Small intestine (tissue), 7 donors: ENCODE data around the gene AUTS2. TPM values are rescaled to one million over a fixed set of nuclear protein-coding genes. Genes with fewer than 3 reads are reported as not detected.

Experiments used
- DNase-seq, 2 donors: peaks; one replicate each; pipeline versions ENCODE4 v3.0.0 to v3.0.0-alpha.2; 2013
- FAIRE-seq: peaks from 2 replicates; lab custom pipeline; 2012; peaks lifted over from hg19 to GRCh38; lab: Jason Lieb, UNC
- H3K27ac ChIP-seq, 3 donors: one replicate each; pipeline ENCODE4 v1.5.1; 2013; ENCODE audit warnings: low read length in 2 of 3, mild to moderate bottlenecking in 2 of 3, control low read depth in 1 of 3, inconsistent platforms in 1 of 3, low read depth in 1 of 3, moderate library complexity in 1 of 3
- H3K27me3 ChIP-seq, 3 donors: one replicate each; pipeline ENCODE4 v1.6.1; 2013; ENCODE audit warnings: low read length in 3 of 3, inconsistent platforms in 1 of 3; ENCODE audit not compliant: control insufficient read depth in 3 of 3, insufficient read depth in 3 of 3
- H3K36me3 ChIP-seq, 3 donors: one replicate each; pipeline ENCODE4 v1.6.1; 2013; ENCODE audit warnings: low read length in 3 of 3, inconsistent platforms in 1 of 3, low read depth in 1 of 3, mild to moderate bottlenecking in 1 of 3, moderate library complexity in 1 of 3; ENCODE audit not compliant: control insufficient read depth in 3 of 3, insufficient read depth in 2 of 3
- H3K4me1 ChIP-seq, 3 donors: one replicate each; pipeline ENCODE4 v1.6.1; 2013; ENCODE audit warnings: low read length in 2 of 3, inconsistent platforms in 1 of 3, low read depth in 1 of 3, mild to moderate bottlenecking in 1 of 3, moderate library complexity in 1 of 3; ENCODE audit not compliant: control insufficient read depth in 3 of 3, insufficient read depth in 2 of 3
- H3K4me3 ChIP-seq, 3 donors: one replicate each; pipeline ENCODE4 v1.5.1; 2013; ENCODE audit warnings: low read length in 3 of 3, control low read depth in 1 of 3, inconsistent platforms in 1 of 3, low read depth in 1 of 3, mild to moderate bottlenecking in 1 of 3, moderate library complexity in 1 of 3
- H3K9me3 ChIP-seq, 2 donors: one replicate each; pipeline ENCODE4 v1.6.1; 2013; ENCODE audit warnings: low read depth in 1 of 2, low read length in 1 of 2; ENCODE audit not compliant: control insufficient read depth in 2 of 2, insufficient read depth in 1 of 2
- WGBS, 3 donors: extraction: QIAGEN DNeasy Blood & Tissue Kit; methylation state at CpG; one replicate each; pipeline ENCODE4 v1.1.7; 2013; 5-methylcytosine and 5-hydroxymethylcytosine counted together
- polyA plus RNA-seq, 4 donors: library from polyadenylated mRNA; stranded (reverse) in 3 of 4; unstranded in 1 of 4; fragments of 200-250 nt in 3 of 4; fragments of 120-200 nt in 1 of 4; gene quantifications; one replicate each; pipeline versions ENCODE4 v1.2.1 to v1.2.3, GENCODE V29; 2013
- donor health status: healthy with polysubstance abuse.
- donor health status: control.
- donor health status: control.
- donor health status: Bipolar disorder and iron deficiency.
- donor health status: healthy.

The AUTS2 gene
- polyA plus RNA-seq, 4 donors, result 4.9 to 43.5 (median 13.6) TPM

DNA sequence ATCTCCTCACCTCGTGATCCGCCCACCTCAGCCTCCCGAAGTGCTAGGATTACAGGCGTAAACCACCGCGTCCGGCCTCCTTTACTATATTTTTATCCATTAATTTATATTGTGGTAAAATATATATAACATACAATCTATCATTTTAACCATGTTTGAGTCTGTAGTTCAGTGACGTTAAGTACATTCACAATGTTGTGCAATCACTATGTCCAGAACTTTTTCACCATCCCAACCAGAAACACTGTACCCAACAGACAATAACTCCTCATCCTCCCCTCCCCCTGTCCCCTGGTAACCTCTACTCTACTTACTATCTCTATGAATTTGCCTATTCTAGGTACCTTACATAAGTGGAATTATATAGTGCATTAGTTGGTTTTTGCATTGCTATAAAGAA, 1236.1 kb downstream of the AUTS2 start:
- no peak overlapping the region for H3K27ac ChIP-seq
- H3K36me3 ChIP-seq, result no peaks in the 10 kb centered on the region
- FAIRE-seq (no peak), DNase-seq (no peak)
- no peak overlapping the region for H3K4me3 ChIP-seq
- peaks cover 0 to 12% (median 0%) of the 10 kb centered on the region in 3 donors for H3K27me3 ChIP-seq
- 85 to 96% (median 90%) methylated on average over 8 of the region's 8 CpGs for WGBS, 3 donors
- no peaks in the 10 kb centered on the region for H3K9me3 ChIP-seq
- no peaks in the 10 kb centered on the region for H3K4me1 ChIP-seq

DNA sequence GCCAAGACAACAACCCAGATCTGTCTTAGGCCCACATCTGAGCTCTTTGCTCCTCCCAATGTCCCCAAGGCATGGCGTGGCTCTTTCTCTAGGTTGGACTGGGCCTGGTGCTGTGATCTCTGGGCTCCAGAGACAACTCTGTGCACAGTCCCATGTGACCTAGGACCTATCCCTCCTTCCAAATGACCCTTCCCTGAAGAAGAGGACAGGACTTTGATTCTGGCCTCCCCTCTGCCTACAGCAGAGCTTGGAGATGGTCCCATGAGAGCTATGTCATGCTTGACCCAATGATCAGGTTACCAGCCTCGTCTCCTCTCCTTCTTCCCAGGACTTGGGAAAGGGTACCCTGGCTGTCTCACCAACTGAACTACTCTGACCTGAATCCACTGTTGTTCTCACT, 1237.4 kb downstream of the AUTS2 start:
- FAIRE-seq, result no peak
- no peak for DNase-seq
- Histone ChIP-seq H3K36me3 (no peaks in the 10 kb centered on the region), H3K27me3 (peaks cover 0 to 3% (median 0%) of the 10 kb centered on the region in 3 donors), H3K9me3 (no peaks in the 10 kb centered on the region), H3K4me3 (no peak overlapping the region), H3K27ac (no peak overlapping the region), H3K4me1 (no peaks in the 10 kb centered on the region)
- 37 to 87% (median 61%) methylated on average over 2 of the region's 2 CpGs for WGBS, 3 donors

DNA sequence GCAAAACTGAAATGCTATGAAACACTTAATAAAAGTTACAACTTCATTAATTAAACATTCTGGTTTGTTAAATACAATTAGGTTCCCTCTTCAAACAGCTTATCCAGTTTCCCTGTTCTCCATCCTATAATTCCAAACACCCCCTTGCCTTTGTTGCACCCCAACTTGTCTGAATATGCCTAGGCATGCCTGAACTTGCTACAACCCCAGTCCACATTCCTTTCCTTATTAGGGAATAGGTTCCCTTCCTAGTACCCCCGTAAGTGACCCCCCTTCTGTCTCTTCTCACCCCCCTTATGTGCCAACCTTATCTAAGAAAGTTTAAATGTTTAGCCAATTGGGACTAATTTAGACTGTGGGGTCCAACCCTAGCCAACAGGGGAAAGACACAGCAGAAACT, 1238.0 kb downstream of the AUTS2 start:
- no peak overlapping the region for H3K27ac ChIP-seq
- H3K4me3 ChIP-seq, result no peak overlapping the region
- H3K27me3 ChIP-seq, result peaks cover 0 to 3% (median 0%) of the 10 kb centered on the region in 3 donors
- H3K4me1 ChIP-seq, result no peaks in the 10 kb centered on the region
- FAIRE-seq, result no peak
- no peak for DNase-seq
- H3K36me3 ChIP-seq, result no peaks in the 10 kb centered on the region
- H3K9me3 ChIP-seq, result no peaks in the 10 kb centered on the region
- WGBS, 3 donors, result 26 to 67% (median 39%) methylated on average over 1 of the region's 1 CpG

DNA sequence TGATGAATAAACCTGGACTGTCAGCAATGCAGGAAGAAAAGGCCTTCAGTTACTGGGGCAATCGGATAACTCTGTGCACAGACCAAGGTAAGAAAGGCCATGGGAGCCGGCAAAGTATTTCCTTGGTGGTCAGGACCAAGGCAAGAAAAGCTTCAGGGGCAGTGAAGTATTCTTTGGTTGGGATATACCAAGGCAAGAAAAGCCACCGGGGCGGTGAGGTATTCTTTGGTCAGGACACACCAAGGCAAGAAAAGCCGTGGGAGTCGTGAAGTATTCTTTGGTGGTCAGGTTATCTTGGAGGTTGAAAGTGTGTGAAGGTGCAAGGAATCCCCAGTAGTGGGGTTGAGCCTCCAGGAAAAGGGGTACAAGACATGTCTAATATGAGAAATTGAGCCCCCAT, 1238.7 kb downstream of the AUTS2 start:
- 88 to 92% (median 91%) methylated on average over 6 of the region's 6 CpGs for WGBS, 3 donors

DNA sequence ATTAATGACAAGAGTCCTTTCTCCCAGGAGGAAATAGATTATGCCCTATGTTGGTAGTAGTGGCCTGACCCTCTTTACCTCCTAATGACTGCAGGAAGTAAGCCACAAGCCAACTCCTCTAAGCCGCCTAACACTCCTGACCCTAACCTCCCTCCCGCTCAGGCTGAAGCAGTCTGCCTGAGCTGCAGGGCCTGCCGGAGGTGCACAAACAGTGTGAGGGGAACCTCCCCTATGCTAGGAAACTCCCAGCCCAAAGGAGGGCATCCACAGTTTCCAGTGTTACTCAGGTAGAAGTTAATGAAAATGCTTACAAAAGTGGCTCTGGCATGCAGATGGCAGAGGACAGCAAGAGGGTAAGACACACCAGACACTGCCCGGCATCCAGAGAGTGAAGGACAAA, 1239.3 kb downstream of the AUTS2 start:
- Histone ChIP-seq H3K9me3 (no peaks in the 10 kb centered on the region), H3K4me1 (no peaks in the 10 kb centered on the region), H3K27me3 (peaks cover 0 to 3% (median 0%) of the 10 kb centered on the region in 3 donors), H3K4me3 (no peak overlapping the region), H3K27ac (no peak overlapping the region), H3K36me3 (no peaks in the 10 kb centered on the region)
- FAIRE-seq (no peak), DNase-seq (no peak)
- 78 to 81% (median 78%) methylated on average over 4 of the region's 4 CpGs for WGBS, 3 donors

More for the DNA sequence above, 1238.7 kb downstream of the AUTS2 start:
- Histone ChIP-seq H3K36me3 (no peaks in the 10 kb centered on the region), H3K4me1 (no peaks in the 10 kb centered on the region), H3K4me3 (no peak overlapping the region), H3K27ac (no peak overlapping the region), H3K27me3 (peaks cover 0 to 3% (median 0%) of the 10 kb centered on the region in 3 donors), H3K9me3 (no peaks in the 10 kb centered on the region)
- no peak for DNase-seq
- no peak for FAIRE-seq

DNA sequence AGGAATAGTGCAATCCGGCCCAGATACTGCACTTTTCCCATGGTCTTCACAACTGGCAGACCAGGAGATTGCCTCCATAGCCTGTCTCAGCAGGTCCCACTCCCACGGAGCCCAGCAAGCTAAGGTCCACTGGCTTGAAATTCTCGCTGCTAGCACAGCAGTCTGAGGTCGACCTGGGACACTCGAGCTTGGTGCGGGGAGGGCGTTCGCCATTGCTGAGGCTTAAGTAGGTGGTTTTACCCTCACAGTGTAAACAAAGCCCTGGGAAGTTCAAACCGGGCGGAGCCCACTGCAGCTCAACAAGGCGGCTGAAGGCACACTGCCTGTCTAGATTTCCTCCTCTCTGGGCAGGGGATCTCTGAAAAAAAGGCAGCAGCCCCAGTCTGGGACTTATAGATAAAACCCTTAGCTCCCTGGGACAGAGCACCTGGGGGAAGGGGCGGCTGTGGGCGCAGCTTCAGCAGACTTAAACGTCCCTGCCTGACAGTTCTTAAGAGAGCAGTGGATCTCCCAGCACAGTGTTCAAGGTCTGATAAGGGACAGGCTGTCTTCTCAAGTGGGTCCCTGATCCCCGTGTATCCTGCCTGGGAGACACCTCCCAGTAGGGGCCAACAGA, 1240.1 kb downstream of the AUTS2 start:
- 49 to 63% (median 58%) methylated on average over 15 of the region's 15 CpGs for WGBS, 3 donors
- DNase-seq (no peak), FAIRE-seq (no peak)
- Histone ChIP-seq H3K27ac (no peak overlapping the region), H3K9me3 (no peaks in the 10 kb centered on the region), H3K36me3 (no peaks in the 10 kb centered on the region), H3K4me1 (no peaks in the 10 kb centered on the region), H3K27me3 (peaks cover 0 to 3% (median 0%) of the 10 kb centered on the region in 3 donors), H3K4me3 (no peak overlapping the region)
